IMR-90 (cell line): Measurements from ENCODE around the gene NT5C3B. TPM values are rescaled to one million over a fixed set of nuclear protein-coding genes. Genes with fewer than 3 reads are reported as not detected.

Experiments
- ATAC-seq: fragments of 200-7000 bp; cut with Tn5 transposase; 2 replicates; pipeline ENCODE4 v1.9.1; 2020; ENCODE audit warnings: low read depth, mild to moderate bottlenecking, moderate library complexity
- BruUV-seq: library from RNA; stranded (reverse); fragments of 400-500 nt; replicated peaks from 2 replicates; lab custom pipeline; 2021; lab: Mats Ljungman, UMichigan
- CTCF ChIA-PET: fragments of 300-600 bp; formaldehyde crosslinking; extraction: SDS; loops from one replicate; lab custom pipeline; 2021; ENCODE audit warnings: antibody characterized with exemption; lab: Yijun Ruan, JAX
- POLR2A ChIA-PET: fragments of 300-600 bp; sonication (Branson Sonifier 250); formaldehyde crosslinking; loops from one replicate; lab custom pipeline; 2022; ENCODE audit warnings: antibody characterized with exemption; ENCODE audit not compliant: unreplicated experiment; lab: Charles Lee
- DNase-seq: peaks from one replicate; pipeline ENCODE4 v3.0.0; 2013
- H2AFZ ChIP-seq: replicated peaks from 2 replicates; pipeline ENCODE3; 2013; ENCODE audit warnings: low read length, mild to moderate bottlenecking; ENCODE audit not compliant: poor library complexity
- H2AK5ac ChIP-seq: 2 replicates; pipeline ENCODE4 v1.6.1; 2013; ENCODE audit warnings: low read depth, low read length, inconsistent platforms
- H2AK9ac ChIP-seq: replicated peaks from 2 replicates; pipeline ENCODE3; 2013; ENCODE audit warnings: mild to moderate bottlenecking, low read depth, low read length, moderate library complexity; ENCODE audit not compliant: poor library complexity
- H2BK120ac ChIP-seq: 2 replicates; pipeline ENCODE4 v1.6.1; 2013; ENCODE audit warnings: low read depth, low read length, inconsistent platforms
- H2BK15ac ChIP-seq: 3 replicates; pipeline ENCODE4 v1.6.1; 2013; ENCODE audit warnings: low read depth, low read length, inconsistent platforms
- H2BK20ac ChIP-seq: 2 replicates; pipeline ENCODE4 v1.6.1; 2013; ENCODE audit warnings: low read depth, mild to moderate bottlenecking, inconsistent platforms, low read length, moderate library complexity
- H2BK5ac ChIP-seq: 2 replicates; pipeline ENCODE4 v1.6.1; 2013; ENCODE audit warnings: mild to moderate bottlenecking, low read depth, low read length, inconsistent platforms; ENCODE audit not compliant: poor library complexity, severe bottlenecking
- H3K14ac ChIP-seq: replicated peaks from 2 replicates; pipeline ENCODE4 v1.6.1; 2013; ENCODE audit warnings: low read depth, low read length, inconsistent platforms
- H3K18ac ChIP-seq: 2 replicates; pipeline ENCODE4 v1.6.1; 2013; ENCODE audit warnings: low read depth, low read length, control low read depth
- H3K23ac ChIP-seq: 2 replicates; pipeline ENCODE4 v1.6.1; 2013; ENCODE audit warnings: low read depth, low read length, inconsistent platforms
- H3K27ac ChIP-seq: 2 replicates; pipeline ENCODE4 v1.5.1; 2013; ENCODE audit warnings: mild to moderate bottlenecking, control low read depth, low read length; ENCODE audit not compliant: insufficient read depth
- H3K27me3 ChIP-seq: 2 replicates; pipeline ENCODE4 v1.6.1; 2013; ENCODE audit warnings: low read length; ENCODE audit not compliant: control insufficient read depth, insufficient read depth
- H3K36me3 ChIP-seq: 2 replicates; pipeline ENCODE4 v1.6.1; 2013; ENCODE audit warnings: low read length, mixed read lengths; ENCODE audit not compliant: control insufficient read depth, insufficient read depth
- H3K4ac ChIP-seq: 2 replicates; pipeline ENCODE4 v1.6.1; 2013; ENCODE audit warnings: low read depth, low read length, inconsistent platforms
- H3K4me1 ChIP-seq: 2 replicates; pipeline ENCODE4 v1.6.1; 2013; ENCODE audit warnings: low read length, mixed read lengths; ENCODE audit not compliant: control insufficient read depth, insufficient read depth
- H3K4me2 ChIP-seq: 2 replicates; pipeline ENCODE4 v1.6.1; 2013; ENCODE audit warnings: low read depth, mild to moderate bottlenecking, control low read depth, low read length, moderate library complexity
- H3K4me3 ChIP-seq: 2 replicates; pipeline ENCODE4 v1.5.1; 2013; ENCODE audit warnings: low read depth, mild to moderate bottlenecking, control low read depth, low read length, moderate library complexity; ENCODE audit not compliant: insufficient read depth
- H3K56ac ChIP-seq: 2 replicates; pipeline ENCODE4 v1.6.1; 2013; ENCODE audit warnings: low read length, inconsistent platforms; ENCODE audit not compliant: insufficient read depth; ENCODE audit errors: extremely low read depth
- H3K79me1 ChIP-seq, 2 experiments: 2 replicates each; pipeline ENCODE4 v1.6.1; 2013; ENCODE audit warnings: low read length in 2 of 2, inconsistent platforms in 1 of 2, low read depth in 1 of 2
- H3K9ac ChIP-seq: 2 replicates; pipeline ENCODE4 v1.6.1; 2013; ENCODE audit warnings: low read depth, low read length, control low read depth
- H3K9me1 ChIP-seq: 2 replicates; pipeline ENCODE4 v1.6.1; 2013; ENCODE audit warnings: low read length, inconsistent platforms; ENCODE audit not compliant: insufficient read depth
- H3K9me3 ChIP-seq: 2 replicates; pipeline ENCODE4 v1.6.1; 2013; ENCODE audit warnings: low read length; ENCODE audit not compliant: control insufficient read depth, insufficient read depth
- H4K20me1 ChIP-seq: 2 replicates; pipeline ENCODE4 v1.6.1; 2013; ENCODE audit warnings: low read length, inconsistent platforms; ENCODE audit not compliant: insufficient read depth
- H4K5ac ChIP-seq: 2 replicates; pipeline ENCODE4 v1.6.1; 2013; ENCODE audit warnings: mild to moderate bottlenecking, low read depth, low read length, control low read depth
- H4K8ac ChIP-seq, 2 experiments: 2 replicates each; pipeline ENCODE4 v1.6.1; 2013; ENCODE audit warnings: low read depth in 2 of 2, low read length in 2 of 2, control low read depth in 1 of 2, inconsistent platforms in 1 of 2
- H4K91ac ChIP-seq: 2 replicates; pipeline ENCODE4 v1.6.1; 2013; ENCODE audit warnings: low read depth, low read length, inconsistent platforms; ENCODE audit not compliant: insufficient read depth
- BHLHE40 ChIP-seq: fragments of 150-350 bp; IDR thresholded peaks from 2 replicates; pipeline ENCODE4 v1.6.1; 2016; ENCODE audit warnings: mild to moderate bottlenecking, low read depth, low read length
- CEBPB ChIP-seq: IDR thresholded peaks from 2 replicates; pipeline ENCODE4 v1.6.1; 2012; ENCODE audit warnings: low read depth, low read length, improper control_type of control experiment
- CHD1 ChIP-seq: IDR thresholded peaks from 2 replicates; pipeline ENCODE4 v1.6.1; 2012; ENCODE audit warnings: low read depth, low read length, improper control_type of control experiment
- FOS ChIP-seq: fragments of 150-350 bp; IDR thresholded peaks from 2 replicates; pipeline ENCODE4 v1.6.1; 2016; ENCODE audit warnings: low read depth, low read length
- MAFK ChIP-seq: IDR thresholded peaks from 2 replicates; pipeline ENCODE4 v1.6.1; 2012; ENCODE audit warnings: low read depth, low read length, improper control_type of control experiment
- MAZ ChIP-seq: IDR thresholded peaks from 2 replicates; pipeline ENCODE4 v1.6.1; 2012; ENCODE audit warnings: low read depth, mild to moderate bottlenecking, low read length, improper control_type of control experiment, moderate library complexity, borderline replicate concordance
- NFE2L2 ChIP-seq: fragments of 150-350 bp; IDR thresholded peaks from 2 replicates; pipeline ENCODE4 v1.6.1; 2016; ENCODE audit warnings: low read depth, mild to moderate bottlenecking, low read length
- POLR2A ChIP-seq: IDR thresholded peaks from 2 replicates; pipeline ENCODE4 v1.6.1; 2012; ENCODE audit warnings: mild to moderate bottlenecking, low read depth, low read length
- RAD21 ChIP-seq: IDR thresholded peaks from 2 replicates; pipeline ENCODE4 v1.6.1; 2012; ENCODE audit warnings: low read length, improper control_type of control experiment
- RCOR1 ChIP-seq: IDR thresholded peaks from 2 replicates; pipeline ENCODE4 v1.6.1; 2012; ENCODE audit warnings: mild to moderate bottlenecking, low read length, improper control_type of control experiment; ENCODE audit not compliant: insufficient replicate concordance
- RFX5 ChIP-seq: IDR thresholded peaks from 2 replicates; pipeline ENCODE4 v1.8.0; 2012; ENCODE audit warnings: low read depth, mild to moderate bottlenecking, low read length, moderate library complexity
- SMC3 ChIP-seq: fragments of 150-350 bp; IDR thresholded peaks from 2 replicates; pipeline ENCODE4 v1.6.1; 2016; ENCODE audit warnings: low read depth, mild to moderate bottlenecking, antibody characterized with exemption, low read length, moderate library complexity
- WGBS, 2 experiments: methylation state at CpG; one replicate each; pipeline versions ENCODE4 v1.1.5 to v1.1.7; 2013; ENCODE audit warnings: missing lambda C conversion rate in 2 of 2; ENCODE audit not compliant: insufficient read length in 1 of 2; ENCODE audit errors: extremely low coverage in 2 of 2; 5-methylcytosine and 5-hydroxymethylcytosine counted together
- dilution Hi-C: fragments of 300-500 bp; cut with HindIII; formaldehyde crosslinking; loops from one replicate; pipeline ENCODE4 v1.14.3; 2018; ENCODE audit warnings: low sequenced_read_pairs; ENCODE audit not compliant: unreplicated experiment
- in situ Hi-C: fragments of 300-500 bp; cut with MboI; formaldehyde crosslinking; loops from 3 replicates; pipeline ENCODE4 v1.14.3; 2019; ENCODE audit warnings: low sequenced_read_pairs, inconsistent platforms, mixed read lengths
- intact Hi-C: fragments of 100-400 bp; cut with micrococcal nuclease; formaldehyde crosslinking; loops from 2 replicates; pipeline ENCODE4 v1.10.0; 2022
- polyA plus RNA-seq, 3 experiments: library from polyadenylated mRNA; depleted of rRNA; stranded (reverse); fragments of >200 nt; gene quantifications; 2 replicates each; pipeline ENCODE4 v1.2.3, GENCODE V29; 2012; ENCODE audit warnings: low replicate concordance in 1 of 3
- total RNA-seq: library from RNA; depleted of rRNA; stranded (reverse); fragments of >200 nt; gene quantifications from 2 replicates; pipeline ENCODE4 v1.2.3, GENCODE V29; 2012
- TF ChIP-seq, protein P1 (sequence below): fragments of 150-350 bp; IDR thresholded peaks from 2 replicates; pipeline ENCODE4 v1.6.1; 2017; ENCODE audit warnings: mild to moderate bottlenecking, antibody characterized with exemption, low read length, low read depth
- TF ChIP-seq, protein P2 (sequence below): conservative IDR thresholded peaks from 2 replicates; pipeline ENCODE4 v1.5.1; 2012; ENCODE audit warnings: mild to moderate bottlenecking, low read depth, low read length, improper control_type of control experiment

Gene NT5C3B
- total and polyA plus RNA-seq, 2 of the 4 experiments (the other 2 are of a cell fraction): 59.9 to 92.7 TPM

GRCh38 chr17:41811549-41812380 lies 24.3 kb downstream of the NT5C3B start, which contains the start of gene P3H4:
TSS of gene P3H4 (minus strand) at chr17:41811949. CDS start at chr17:41811915, 34 bp downstream.
- no TSS peak for BruUV-seq
- H3K27me3 ChIP-seq: no peaks in the 10 kb centered on the region
- peaks cover 16% of the 10 kb centered on the region for H3K36me3 ChIP-seq
- peaks cover 40% of the 10 kb centered on the region for H4K20me1 ChIP-seq
- CTCF ChIA-PET: no interaction called here
- H2AFZ ChIP-seq: peak within 1 kb of the TSS; percentile 94
- peak within 1 kb of the TSS; percentile 100 for H3K4ac ChIP-seq
- peak within 1 kb of the TSS; percentile 88 for H3K4me3 ChIP-seq
- peaks cover 30% of the 10 kb centered on the region for H3K9me1 ChIP-seq
- peak within 1 kb of the TSS; percentile 100 for H2AK9ac ChIP-seq
- peak within 1 kb of the TSS; percentile 71 for H3K18ac ChIP-seq
- peak within 1 kb of the TSS; percentile 85 for H3K23ac ChIP-seq
- H4K5ac ChIP-seq: peak within 1 kb of the TSS; percentile 62
- peak within 1 kb of the TSS; percentile 93 for H3K27ac ChIP-seq
- in situ Hi-C loops (no loop called here), intact Hi-C loops (loop anchor here (1.0 to 2.0 kb wide), 3 partner anchors 53 to 147 kb away; partner anchors contain the start of genes ACLY and KLHL11), dilution Hi-C loops (no loop called here)
- H3K14ac ChIP-seq: peak within 1 kb of the TSS; percentile 90
- H2BK20ac ChIP-seq: peak within 1 kb of the TSS; percentile 72; the same call in 1 of the 2 replicates
- peaks cover 18 to 83% of the 10 kb centered on the region in 2 experiments for H3K79me1 ChIP-seq
- H3K56ac ChIP-seq: peak within 1 kb of the TSS; percentile 79
- H2BK15ac ChIP-seq: peak within 1 kb of the TSS; percentile 98; the same call in 2 of the 3 replicates
- H4K91ac ChIP-seq: peak within 1 kb of the TSS; percentile 95
- DNase-seq: peak; percentile 80
- H3K9me3 ChIP-seq: no peaks in the 10 kb centered on the region
- peak within 1 kb of the TSS; percentile 96 for H3K9ac ChIP-seq
- H2BK5ac ChIP-seq: peak within 1 kb of the TSS; percentile 94
- peak within 1 kb of the TSS; percentile 95 for H2AK5ac ChIP-seq
- H4K8ac ChIP-seq: peak within 1 kb of the TSS; percentile 92 to 94
- H3K4me1 ChIP-seq: peaks cover 20% of the 10 kb centered on the region
- POLR2A ChIA-PET: interaction anchor here (0.6 kb wide), 2 partner anchors 103 to 154 kb away, joined by 3 to 6 read pairs; no protein-coding TSS in a partner anchor
- WGBS, 2 experiments: 0% methylated on average over 43 of the region's 96 CpGs; no CpG with 5 or more reads in 1 of the 2 experiments
- peak within 1 kb of the TSS; percentile 87 for H2BK120ac ChIP-seq
- peak; percentile 70 for ATAC-seq
- peak within 1 kb of the TSS; percentile 88 for H3K4me2 ChIP-seq
- TF ChIP-seq RAD21 (peak; percentile 44), SMC3 (peak; percentile 30), MAFK (no peak), BHLHE40 (no peak), CEBPB (no peak), CHD1 (no peak), RCOR1 (no peak), POLR2A (0 out of 2 replicates have a peak, but pooled peaks have one; percentile 30), FOS (no peak), RFX5 (no peak), MAZ (peak; percentile 82; the same call in 1 of the 2 replicates), NFE2L2 (no peak)
- TF ChIP-seq, protein P1, sequence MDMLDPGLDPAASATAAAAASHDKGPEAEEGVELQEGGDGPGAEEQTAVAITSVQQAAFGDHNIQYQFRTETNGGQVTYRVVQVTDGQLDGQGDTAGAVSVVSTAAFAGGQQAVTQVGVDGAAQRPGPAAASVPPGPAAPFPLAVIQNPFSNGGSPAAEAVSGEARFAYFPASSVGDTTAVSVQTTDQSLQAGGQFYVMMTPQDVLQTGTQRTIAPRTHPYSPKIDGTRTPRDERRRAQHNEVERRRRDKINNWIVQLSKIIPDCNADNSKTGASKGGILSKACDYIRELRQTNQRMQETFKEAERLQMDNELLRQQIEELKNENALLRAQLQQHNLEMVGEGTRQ: no peak
- TF ChIP-seq, protein P2, sequence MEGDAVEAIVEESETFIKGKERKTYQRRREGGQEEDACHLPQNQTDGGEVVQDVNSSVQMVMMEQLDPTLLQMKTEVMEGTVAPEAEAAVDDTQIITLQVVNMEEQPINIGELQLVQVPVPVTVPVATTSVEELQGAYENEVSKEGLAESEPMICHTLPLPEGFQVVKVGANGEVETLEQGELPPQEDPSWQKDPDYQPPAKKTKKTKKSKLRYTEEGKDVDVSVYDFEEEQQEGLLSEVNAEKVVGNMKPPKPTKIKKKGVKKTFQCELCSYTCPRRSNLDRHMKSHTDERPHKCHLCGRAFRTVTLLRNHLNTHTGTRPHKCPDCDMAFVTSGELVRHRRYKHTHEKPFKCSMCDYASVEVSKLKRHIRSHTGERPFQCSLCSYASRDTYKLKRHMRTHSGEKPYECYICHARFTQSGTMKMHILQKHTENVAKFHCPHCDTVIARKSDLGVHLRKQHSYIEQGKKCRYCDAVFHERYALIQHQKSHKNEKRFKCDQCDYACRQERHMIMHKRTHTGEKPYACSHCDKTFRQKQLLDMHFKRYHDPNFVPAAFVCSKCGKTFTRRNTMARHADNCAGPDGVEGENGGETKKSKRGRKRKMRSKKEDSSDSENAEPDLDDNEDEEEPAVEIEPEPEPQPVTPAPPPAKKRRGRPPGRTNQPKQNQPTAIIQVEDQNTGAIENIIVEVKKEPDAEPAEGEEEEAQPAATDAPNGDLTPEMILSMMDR: peak; percentile 66
